Measurements from ENCODE around the gene OCA2. TPM values are rescaled to one million over a fixed set of nuclear protein-coding genes. Genes with fewer than 3 reads are reported as not detected.

The OCA2 gene
- total and polyA plus RNA-seq, 2 of the 4 experiments (the other 2 are of a cell fraction): under 0.01 to 0.03 TPM

DNA sequence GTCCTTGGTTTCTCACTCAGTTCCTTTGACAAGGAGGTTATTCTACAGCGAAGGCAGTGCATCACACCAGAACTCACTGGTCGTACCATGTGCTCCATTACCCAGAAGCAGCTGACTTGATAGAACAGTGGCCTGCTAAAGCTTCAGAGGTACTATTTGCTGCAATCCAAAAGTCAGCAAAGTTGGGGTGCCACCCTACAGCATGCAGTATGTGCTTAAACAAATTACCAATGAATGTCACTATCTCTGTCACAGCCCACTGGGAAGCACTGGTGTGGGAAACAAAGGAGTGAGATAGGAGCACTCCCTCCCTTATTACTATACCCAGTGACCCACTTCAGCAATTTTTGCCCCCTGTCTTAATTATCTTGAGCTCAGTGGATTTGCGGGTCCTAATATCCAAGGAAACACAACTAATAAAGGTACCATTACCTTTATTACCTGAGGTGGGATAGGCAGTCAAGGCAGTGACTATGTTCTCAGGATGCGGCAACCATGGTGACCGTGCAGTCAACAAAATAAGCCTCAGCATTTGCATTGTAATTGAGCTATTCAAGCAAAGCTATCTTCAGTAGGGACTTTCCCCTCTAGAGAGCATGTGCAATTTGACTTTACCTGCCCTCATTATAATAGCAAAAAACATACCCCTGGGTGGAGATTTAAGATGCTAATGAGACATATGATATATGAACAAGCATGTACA is 199.4 kb downstream of the OCA2 start:
- Histone ChIP-seq H3K27ac (ENCODE audit: insufficient read depth, low read length) (no peak overlapping the region), H4K20me1 (ENCODE audit: insufficient read depth, low read length) (no peaks in the 10 kb centered on the region), H3K14ac (replicated peaks; ENCODE audit: low read depth, low read length) (no peak overlapping the region), H3K4ac (ENCODE audit: low read depth, low read length) (no peak overlapping the region), H3K18ac (ENCODE audit: low read depth, low read length) (no peak overlapping the region), H3K79me1 (ENCODE audit: low read depth in 1 of 2, low read length in 2 of 2) (no peaks in the 10 kb centered on the region), H3K9me3 (ENCODE audit: control insufficient read depth, insufficient read depth, low read length) (peaks cover 32% of the 10 kb centered on the region), H3K4me2 (ENCODE audit: low read depth, low read length) (no peak overlapping the region), H2BK120ac (ENCODE audit: low read depth, low read length) (no peak overlapping the region), H4K5ac (ENCODE audit: low read depth, low read length) (no peak overlapping the region), H3K9me1 (ENCODE audit: insufficient read depth, low read length) (no peaks in the 10 kb centered on the region), H4K8ac (ENCODE audit: low read depth in 2 of 2, low read length in 2 of 2) (no peak overlapping the region), H2AFZ (replicated peaks; ENCODE audit: low read length, poor library complexity) (no peak overlapping the region), H2BK15ac (ENCODE audit: low read depth, low read length) (no peak overlapping the region), H3K36me3 (ENCODE audit: control insufficient read depth, insufficient read depth, low read length) (no peaks in the 10 kb centered on the region), H3K23ac (ENCODE audit: low read depth, low read length) (no peak overlapping the region), H3K4me3 (ENCODE audit: insufficient read depth, low read depth, low read length) (no peak overlapping the region), H2BK20ac (ENCODE audit: low read depth, low read length) (no peak overlapping the region), H4K91ac (ENCODE audit: insufficient read depth, low read depth, low read length) (no peak overlapping the region), H3K27me3 (ENCODE audit: control insufficient read depth, insufficient read depth, low read length) (no peaks in the 10 kb centered on the region), H3K9ac (ENCODE audit: low read depth, low read length) (no peak overlapping the region), H2BK5ac (ENCODE audit: low read depth, low read length, poor library complexity, severe bottlenecking) (no peak overlapping the region), H2AK9ac (replicated peaks; ENCODE audit: low read depth, low read length, poor library complexity) (no peak overlapping the region), H3K4me1 (ENCODE audit: control insufficient read depth, insufficient read depth, low read length) (no peaks in the 10 kb centered on the region), H3K56ac (ENCODE audit: extremely low read depth, insufficient read depth, low read length) (no peak overlapping the region), H2AK5ac (ENCODE audit: low read depth, low read length) (no peak overlapping the region)
- DNase-seq (no peak), ATAC-seq (ENCODE audit: low read depth) (no peak)
- TF ChIP-seq RFX5 (IDR thresholded peaks at IDR 0.05; ENCODE audit: low read depth, low read length) (no peak), CEBPB (IDR thresholded peaks at IDR 0.05; ENCODE audit: low read depth, low read length) (no peak), CHD1 (IDR thresholded peaks at IDR 0.05; ENCODE audit: low read depth, low read length) (no peak), POLR2A (IDR thresholded peaks at IDR 0.05; ENCODE audit: low read depth, low read length) (no peak), FOS (IDR thresholded peaks at IDR 0.05; ENCODE audit: low read depth, low read length) (no peak), NFE2L2 (IDR thresholded peaks at IDR 0.05; ENCODE audit: low read depth, low read length) (no peak), MAFK (IDR thresholded peaks at IDR 0.05; ENCODE audit: low read depth, low read length) (no peak)
- no CpG with 5 or more reads among the region's 5 CpGs for WGBS, 2 experiments (ENCODE audit: extremely low coverage in 2 of 2, insufficient read length in 1 of 2)
- ChIA-PET CTCF (no interaction called here), POLR2A (ENCODE audit: unreplicated experiment) (no interaction called here)
- intact Hi-C loops (cut with micrococcal nuclease) (no loop called here), dilution Hi-C loops (cut with HindIII; ENCODE audit: low sequenced_read_pairs, unreplicated experiment) (no loop called here), in situ Hi-C loops (cut with MboI; ENCODE audit: low sequenced_read_pairs) (no loop called here)
- BruUV-seq (replicated peaks): no TSS peak

Measured in IMR-90 (cell line).